Measurements from ENCODE around the gene ORAI3. TPM values are rescaled to one million over a fixed set of nuclear protein-coding genes. Genes with fewer than 3 reads are reported as not detected.

The ORAI3 gene
- total and polyA plus RNA-seq, 2 of the 13 experiments (the other 11 are each of a cell fraction or from before 2014, with no cell fraction given) = 11.4 to 32.0 TPM

- no peak for TF ChIP-seq HINFP (CRISPR knock-in tag; IDR thresholded peaks at IDR 0.05; ENCODE audit: low read depth)
- no peak for TF ChIP-seq SNAPC5 (CRISPR knock-in tag; IDR thresholded peaks at IDR 0.05; ENCODE audit: borderline replicate concordance)
- no peak; the same call in none of the 2 replicates for TF ChIP-seq ZNF546 (CRISPR knock-in tag; conservative IDR thresholded peaks at IDR 0.05)
- TF ChIP-seq ZNF331 (CRISPR knock-in tag; IDR thresholded peaks at IDR 0.05) = 0 out of 2 replicates have a peak, but pooled peaks have one; percentile 14
- TF ChIP-seq ZNF432 (CRISPR knock-in tag; IDR thresholded peaks at IDR 0.05; ENCODE audit: borderline replicate concordance) = 0 out of 2 replicates have a peak, but pooled peaks have one; percentile 14
- peak; percentile 29; the same call in 1 of the 2 replicates for TF ChIP-seq DMAP1 (CRISPR knock-in tag; IDR thresholded peaks at IDR 0.05)
- TF ChIP-seq JDP2 (CRISPR knock-in tag; IDR thresholded peaks at IDR 0.05; ENCODE audit: borderline replicate concordance) = no peak; the same call in 1 of the 2 replicates
- TF ChIP-seq TBL1XR1 (IDR thresholded peaks at IDR 0.05; ENCODE audit: borderline replicate concordance, low read length, partially characterized antibody) = no peak
- no peak for TF ChIP-seq TCF7L2 (IDR thresholded peaks at IDR 0.05; ENCODE audit: low read depth, low read length)
- 0 out of 2 replicates have a peak, but pooled peaks have one; percentile 65 for TF ChIP-seq ZNF326 (CRISPR knock-in tag; IDR thresholded peaks at IDR 0.05; ENCODE audit: borderline replicate concordance)
- no peak for TF ChIP-seq RFX5 (IDR thresholded peaks at IDR 0.05; ENCODE audit: low read depth, low read length)
- peak; percentile 88; the same call in 1 of the 2 replicates for TF ChIP-seq ZFX (CRISPR knock-in tag; IDR thresholded peaks at IDR 0.05; ENCODE audit: low read depth)
- peak; percentile 77; the same call in 1 of the 2 replicates for TF ChIP-seq ZBTB10 (CRISPR knock-in tag; IDR thresholded peaks at IDR 0.05; ENCODE audit: borderline replicate concordance)
- TF ChIP-seq FOXO4 (CRISPR knock-in tag; conservative IDR thresholded peaks at IDR 0.05) = no peak
- no peak; the same call in 1 of the 2 replicates for TF ChIP-seq ARID5B (CRISPR knock-in tag; IDR thresholded peaks at IDR 0.05)
Observed at GRCh38 chr16:30948667-30949649, at the start of gene ORAI3 (continued).
